HG03159 (cell line): ENCODE results near the gene TLE3.

Experiments used
- ATAC-seq: cut with Tn5 transposase; IDR thresholded peaks from one replicate; pipeline ENCODE4 v1.9.1; 2021; ENCODE audit warnings: mild to moderate bottlenecking, moderate library complexity; ENCODE audit not compliant: unreplicated experiment

Gene TLE3

GRCh38 chr15:70099967-70100473 lies 2.3 kb upstream of the TLE3 start:
- ATAC-seq, result no peak

GRCh38 chr15:70099167-70099966 lies 1.6 kb upstream of the TLE3 start:
- peak; percentile 54 for ATAC-seq

DNA sequence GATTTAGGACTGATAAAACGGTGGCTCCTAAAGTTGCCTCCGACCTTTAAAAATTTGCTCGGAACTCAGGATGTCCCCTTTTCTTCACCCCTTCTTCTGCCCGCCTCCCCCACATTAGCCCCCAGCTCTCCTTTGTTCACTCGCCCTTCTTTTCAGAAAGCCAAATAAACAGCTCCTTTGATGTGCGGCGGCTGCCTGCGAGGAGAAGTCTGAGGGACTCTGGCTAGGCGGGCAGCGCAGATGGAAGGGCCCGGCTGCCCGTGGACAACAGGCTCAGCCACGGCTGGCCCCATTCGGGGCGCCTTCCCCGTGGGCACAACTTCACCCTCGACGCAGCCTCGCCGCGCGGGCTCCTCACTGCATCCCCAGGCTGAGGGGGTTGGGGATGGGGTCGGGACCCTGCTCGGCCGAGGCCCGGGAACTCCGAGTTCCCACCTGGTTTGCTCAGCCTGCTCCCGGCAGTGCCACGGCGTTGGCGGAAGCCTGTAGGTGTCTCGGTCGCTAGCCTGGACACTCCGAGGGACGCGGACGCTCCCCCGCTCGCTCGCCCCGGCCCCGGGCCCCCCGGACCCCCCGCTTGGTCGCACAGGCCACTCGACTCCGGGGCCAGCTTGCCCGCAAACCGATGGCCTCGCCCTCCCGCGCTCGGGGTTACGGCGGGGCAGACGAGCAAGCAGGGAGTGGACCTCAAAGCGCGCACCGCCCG lies 897 bp upstream of the TLE3 start:
- no peak for ATAC-seq

DNA sequence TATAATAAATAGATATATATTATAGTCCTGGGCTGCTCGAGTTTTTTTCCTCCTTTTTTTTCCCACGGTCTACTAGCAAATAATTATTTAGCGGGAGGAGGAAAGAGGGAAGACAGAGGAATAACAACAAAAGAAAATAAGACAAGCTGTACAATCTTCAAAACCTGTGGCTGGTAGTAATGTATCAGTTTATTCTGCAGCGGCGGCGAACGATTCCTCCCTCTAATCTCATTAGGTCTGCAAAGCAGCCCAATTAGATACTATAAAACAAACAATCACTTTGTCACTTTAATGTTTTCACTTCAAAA lies 390 bp upstream of the TLE3 start:
- ATAC-seq, result no peak

DNA sequence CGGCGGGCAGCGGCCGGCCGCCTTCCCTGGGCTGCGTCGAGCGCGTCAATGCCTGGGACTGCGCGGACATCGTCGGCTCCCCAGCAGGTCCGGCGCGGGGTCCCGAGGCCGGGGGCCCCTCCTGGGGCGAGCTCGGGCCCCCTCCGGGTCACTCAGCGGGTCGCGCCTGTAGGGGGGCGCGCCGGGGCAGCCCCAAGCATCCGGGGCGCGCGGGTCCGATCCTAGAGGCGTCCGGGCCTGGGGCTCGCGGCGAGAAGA lies 725 bp downstream of the TLE3 start:
- ATAC-seq, result no peak

- ATAC-seq, result no peak
These were observed 1.3 kb downstream of the TLE3 start for GRCh38 chr15:70096215-70097062.

- ATAC-seq, result no peak
These were observed 2.1 kb downstream of the TLE3 start for GRCh38 chr15:70095408-70096214.

DNA sequence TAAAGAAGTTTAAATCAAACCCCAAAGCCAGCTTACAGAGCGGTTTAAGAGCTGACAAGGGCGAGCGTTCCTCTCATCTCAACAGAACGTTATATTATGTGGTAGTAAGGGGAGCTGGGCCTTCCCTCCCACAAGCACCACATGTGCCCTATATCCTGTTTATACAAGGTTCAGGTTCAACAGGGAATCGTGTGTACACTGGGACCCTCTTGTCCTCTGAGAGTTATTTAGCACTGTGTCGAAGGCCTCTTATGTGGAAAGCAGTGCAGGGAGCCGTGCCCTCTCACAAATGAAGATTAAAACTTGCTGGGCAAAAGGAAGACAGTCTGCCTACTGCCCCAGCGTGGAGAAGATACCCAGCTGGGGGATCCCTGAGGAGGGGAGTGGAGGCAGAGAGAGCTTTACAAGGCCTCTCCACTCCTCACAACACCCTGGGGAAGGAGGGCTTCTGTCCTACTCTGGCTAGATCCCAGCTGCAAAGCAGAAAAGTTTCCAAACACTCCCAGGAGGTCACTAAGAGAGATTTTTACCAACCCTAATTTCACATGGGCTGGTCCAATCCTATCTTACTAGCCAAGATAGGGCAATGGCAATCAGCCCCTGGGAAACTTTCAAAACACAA lies 2.9 kb downstream of the TLE3 start:
- ATAC-seq, result no peak

DNA sequence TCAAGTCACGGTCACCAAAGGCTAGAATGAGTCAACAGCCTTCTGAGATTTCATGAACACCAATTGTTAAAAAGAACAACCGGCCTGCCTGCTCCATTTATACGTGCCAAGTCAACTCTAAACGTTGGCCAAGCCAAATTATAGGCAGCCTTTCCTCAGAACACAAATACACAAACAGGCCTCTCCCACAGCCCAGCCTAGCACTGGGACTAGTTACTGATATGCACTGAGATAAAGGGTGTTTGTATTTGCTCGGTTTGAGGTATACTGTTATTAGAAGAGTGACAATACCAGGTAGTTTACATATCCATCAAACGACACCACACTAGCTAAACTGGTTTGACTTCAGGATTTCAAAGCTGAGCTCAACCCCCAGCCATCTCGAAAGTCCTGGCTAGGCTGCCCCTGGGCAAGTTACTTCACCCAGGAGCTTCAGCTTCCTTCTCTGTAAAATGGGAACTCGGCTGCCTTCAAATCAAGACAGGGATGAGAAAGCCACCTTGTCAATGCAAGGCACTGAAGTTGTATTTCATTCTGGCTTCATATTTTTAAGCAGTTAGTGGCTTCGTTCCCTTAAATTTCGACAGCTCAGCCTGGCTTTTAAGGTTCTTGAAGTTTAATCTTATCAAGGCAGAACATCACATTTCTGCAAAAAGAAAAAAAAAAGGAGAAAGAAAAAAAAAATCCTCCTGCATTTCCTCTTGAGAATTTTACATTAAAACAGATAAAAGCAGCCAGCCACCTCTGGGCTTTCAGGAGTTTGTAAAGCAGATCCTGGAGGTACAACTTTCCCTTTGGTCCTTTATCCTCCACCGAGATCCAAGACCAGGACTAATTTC lies 4.0 kb downstream of the TLE3 start:
- ATAC-seq, result no peak

- no peak for ATAC-seq
These were observed 4.6 kb downstream of the TLE3 start for GRCh38 chr15:70093070-70093469.

GRCh38 chr15:70092464-70093027 lies 5.2 kb downstream of the TLE3 start:
- no peak for ATAC-seq

DNA sequence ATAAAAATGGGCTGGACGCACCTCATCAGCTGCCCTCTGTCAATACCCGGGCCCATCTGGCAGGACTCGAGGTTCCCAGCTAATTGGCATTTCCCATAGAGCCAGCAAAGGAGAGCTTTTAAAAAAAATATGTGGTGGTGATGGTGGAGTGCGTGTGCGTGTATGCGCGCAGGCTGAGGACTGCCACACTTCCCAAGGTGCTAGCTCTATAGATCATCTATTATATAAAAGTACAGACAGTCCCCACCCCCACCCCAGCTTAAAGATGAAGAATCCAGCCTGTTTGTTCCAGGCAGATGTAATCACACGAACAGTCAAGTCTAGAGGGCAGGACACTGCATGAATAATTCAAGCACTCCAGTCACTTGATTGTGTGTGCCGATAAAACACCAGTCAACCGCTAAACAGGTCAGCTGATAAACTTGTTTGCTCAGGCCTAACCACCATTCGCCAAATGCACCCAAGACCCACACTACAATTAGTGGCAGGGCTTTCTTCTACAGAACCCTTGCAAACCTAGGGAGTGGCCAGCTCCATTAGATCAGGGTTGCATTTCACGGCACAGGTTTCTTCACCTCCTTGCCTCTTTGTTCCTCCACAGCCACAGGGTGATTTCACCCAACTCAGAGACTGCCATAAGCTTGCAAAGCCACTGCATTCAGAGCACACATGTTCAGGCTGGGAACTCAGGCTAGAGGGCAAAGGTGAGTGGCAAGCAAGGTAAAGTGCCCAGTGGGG lies 5.8 kb downstream of the TLE3 start:
- ATAC-seq, result no peak

GRCh38 chr15:70090436-70091296 lies 7.1 kb downstream of the TLE3 start:
- ATAC-seq, result no peak

GRCh38 chr15:70089692-70089971 lies 8.1 kb downstream of the TLE3 start:
- no peak for ATAC-seq

DNA sequence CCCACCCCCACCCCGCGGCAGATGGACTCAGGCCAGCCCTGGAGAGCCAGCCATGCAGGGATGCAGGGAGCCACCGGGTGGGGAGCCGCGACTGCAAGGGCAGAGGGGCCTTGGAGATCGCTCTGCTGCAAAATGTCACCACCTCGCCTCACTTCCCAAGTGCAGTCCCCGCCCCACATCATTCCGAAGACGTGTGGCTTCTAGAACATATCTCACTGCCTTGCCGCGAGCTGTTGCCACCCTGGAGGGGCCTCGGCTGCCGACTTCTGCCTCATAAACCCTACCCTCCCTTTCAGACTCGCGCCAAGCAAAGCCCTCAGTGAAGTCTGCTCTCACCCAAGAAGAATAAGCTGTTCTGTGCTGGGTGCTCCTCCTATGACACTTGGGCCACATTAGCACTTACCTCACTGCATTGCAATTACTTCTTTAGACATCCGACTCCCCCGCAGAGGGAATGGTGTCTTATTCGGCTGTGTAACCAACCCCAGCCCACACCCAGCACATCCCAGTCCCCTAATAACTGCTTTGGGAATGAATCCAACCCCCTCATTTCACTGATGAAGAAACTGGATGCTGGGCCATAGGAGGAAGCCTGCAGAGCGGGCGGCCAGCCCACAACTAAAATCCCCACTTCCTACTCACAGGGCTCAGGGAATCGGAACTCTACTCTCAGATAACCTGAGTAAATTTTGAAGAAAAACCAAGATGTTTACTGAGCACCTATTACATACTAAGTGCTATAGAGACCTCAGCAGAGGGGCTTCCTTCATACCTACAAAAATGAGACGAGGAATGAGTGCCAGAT lies 8.6 kb downstream of the TLE3 start:
- ATAC-seq, result no peak

- no peak for ATAC-seq
These were observed 9.3 kb downstream of the TLE3 start for GRCh38 chr15:70088455-70088854.

- no peak for ATAC-seq
These were observed 9.9 kb downstream of the TLE3 start for GRCh38 chr15:70087708-70088352.
